ENCODE measurements around the gene OR1F1.
"Not testable (repeated sequence)": the region's sequence is repeated elsewhere in the genome, so short reads cannot be mapped to it uniquely, and the experiment has no call there.

The OR1F1 gene

GRCh38 chr16:3152027-3152276, 36.1 kb upstream of the OR1F1 start:
- no peak for DNase-seq

- DNase-seq = peak; percentile 89
Observed at GRCh38 chr16:3152277-3152990, 35.6 kb upstream of the OR1F1 start.

- no peak for DNase-seq
Observed at GRCh38 chr16:3152991-3153368, 35.0 kb upstream of the OR1F1 start.

- DNase-seq = no peak
Observed at GRCh38 chr16:3155181-3155580, 32.8 kb upstream of the OR1F1 start.

- DNase-seq = no peak
Observed at GRCh38 chr16:3155972-3156371, 32.0 kb upstream of the OR1F1 start.

- peak; percentile 87 for DNase-seq
Observed at GRCh38 chr16:3157229-3158025, 30.6 kb upstream of the OR1F1 start.

GRCh38 chr16:3158026-3158509, 29.9 kb upstream of the OR1F1 start:
- DNase-seq = no peak

- DNase-seq = peak; percentile 87
Observed at GRCh38 chr16:3158510-3159314, 29.3 kb upstream of the OR1F1 start.

GRCh38 chr16:3161235-3162018, 26.6 kb upstream of the OR1F1 start:
- DNase-seq = no peak

GRCh38 chr16:3164121-3164991, 23.6 kb upstream of the OR1F1 start:
- DNase-seq = no peak

GRCh38 chr16:3165111-3165822, 22.7 kb upstream of the OR1F1 start:
- no peak for DNase-seq

GRCh38 chr16:3166505-3166886, 21.5 kb upstream of the OR1F1 start:
- DNase-seq = no peak

- not testable (repeated sequence) for DNase-seq
Observed at GRCh38 chr16:3168729-3169128, 19.3 kb upstream of the OR1F1 start.

- DNase-seq = no peak
Observed at GRCh38 chr16:3170440-3171180, 17.4 kb upstream of the OR1F1 start.

- no peak for DNase-seq
Observed at GRCh38 chr16:3171181-3171854, 16.7 kb upstream of the OR1F1 start.

GRCh38 chr16:3171855-3172593, 16.0 kb upstream of the OR1F1 start:
- no peak for DNase-seq

GRCh38 chr16:3173892-3174617, 13.9 kb upstream of the OR1F1 start:
- DNase-seq = no peak

GRCh38 chr16:3174618-3175148, 13.3 kb upstream of the OR1F1 start:
- DNase-seq = no peak
